Common myeloid progenitor, CD34-positive (primary cell): ENCODE data around the gene MYO1D.

Source experiments
- CTCF ChIA-PET: fragments of 350-600 bp; sonication (Branson Sonifier 250); formaldehyde crosslinking; loops from one replicate; lab custom pipeline; 2021; ENCODE audit warnings: antibody characterized with exemption; lab: Charles Lee
- POLR2A ChIA-PET: fragments of 350-600 bp; sonication (Branson Sonifier 250); formaldehyde crosslinking; loops from one replicate; lab custom pipeline; 2021; ENCODE audit warnings: antibody characterized with exemption; lab: Charles Lee
- DNase-seq, 3 donors: peaks; one replicate each; pipeline versions ENCODE4 v3.0.0 to v3.0.0-alpha.2; 2013
- H3K27ac ChIP-seq, 2 experiments: 1 replicate in 1 of 2; 2 replicates in 1 of 2; pipeline ENCODE4 v1.7.0; 2013; ENCODE audit warnings: inconsistent platforms in 2 of 2, low read length in 2 of 2, mild to moderate bottlenecking in 2 of 2, low read depth in 1 of 2, moderate library complexity in 1 of 2; ENCODE audit not compliant: severe bottlenecking in 2 of 2, insufficient read depth in 1 of 2, poor library complexity in 1 of 2
- H3K27me3 ChIP-seq, 5 experiments: replicated peaks in 2 of 5; 1 replicate in 3 of 5; 2 replicates in 2 of 5; pipeline versions ENCODE4 v1.6.1 to v1.7.0; 2013; ENCODE audit warnings: low read length in 4 of 5, mild to moderate bottlenecking in 2 of 5, moderate library complexity in 2 of 5, inconsistent platforms in 1 of 5; ENCODE audit not compliant: insufficient read depth in 5 of 5, control insufficient read depth in 4 of 5
- H3K36me3 ChIP-seq, 4 experiments: 1 replicate in 2 of 4; 2 replicates in 2 of 4; pipeline versions ENCODE4 v1.6.1 to v1.7.0; 2013; ENCODE audit warnings: low read length in 3 of 4, control low read depth in 1 of 4, mild to moderate bottlenecking in 1 of 4; ENCODE audit not compliant: control insufficient read depth in 4 of 4, insufficient read depth in 4 of 4
- H3K4me1 ChIP-seq, 4 experiments: 1 replicate in 3 of 4; 2 replicates in 1 of 4; pipeline versions ENCODE4 v1.6.1 to v1.7.1; 2013; ENCODE audit warnings: low read length in 3 of 4, mild to moderate bottlenecking in 3 of 4, control low read depth in 1 of 4, inconsistent platforms in 1 of 4, moderate library complexity in 1 of 4; ENCODE audit not compliant: control insufficient read depth in 4 of 4, insufficient read depth in 4 of 4; ENCODE audit errors: control extremely low read depth in 1 of 4
- H3K4me3 ChIP-seq, 7 experiments: 1 replicate in 4 of 7; 2 replicates in 3 of 7; pipeline versions ENCODE4 v1.5.1 to v1.7.0; 2013; ENCODE audit warnings: mild to moderate bottlenecking in 7 of 7, low read length in 6 of 7, moderate library complexity in 6 of 7, inconsistent platforms in 2 of 7, low read depth in 2 of 7, control low read depth in 1 of 7; ENCODE audit not compliant: insufficient read depth in 4 of 7, control insufficient read depth in 1 of 7; ENCODE audit errors: extremely low read depth in 1 of 7
- H3K9me3 ChIP-seq, 5 experiments: 1 replicate in 4 of 5; 2 replicates in 1 of 5; pipeline versions ENCODE4 v1.6.1 to v1.7.1; 2013; ENCODE audit warnings: low read length in 4 of 5, mild to moderate bottlenecking in 2 of 5, inconsistent platforms in 1 of 5, low read depth in 1 of 5, moderate library complexity in 1 of 5; ENCODE audit not compliant: control insufficient read depth in 4 of 5, insufficient read depth in 2 of 5; ENCODE audit errors: control extremely low read depth in 1 of 5
- WGBS: methylation state at CpG from one replicate; pipeline ENCODE4 v1.1.5; 2013; ENCODE audit not compliant: insufficient coverage; 5-methylcytosine and 5-hydroxymethylcytosine counted together

Gene MYO1D

GRCh38 chr17:32568705-32569104 lies 308.2 kb downstream of the MYO1D start:
- CTCF ChIA-PET: no interaction called here
- 100% methylated on average over 2 of the region's 4 CpGs for WGBS
- Histone ChIP-seq H3K9me3 (no peaks in the 10 kb centered on the region), H3K36me3 (no peaks in the 10 kb centered on the region), H3K4me3 (no peak overlapping the region), H3K27me3 (no peaks in the 10 kb centered on the region), H3K4me1 (peaks cover 0 to 10% (median 1%) of the 10 kb centered on the region in 4 experiments), H3K27ac (no peak overlapping the region)
- DNase-seq: no peak
- POLR2A ChIA-PET: no interaction called here

- H3K9me3 ChIP-seq: no peaks in the 10 kb centered on the region
- CTCF ChIA-PET: no interaction called here
- H3K36me3 ChIP-seq: no peaks in the 10 kb centered on the region
- H3K27ac ChIP-seq: no peak overlapping the region
- no peak for DNase-seq
- no peak overlapping the region for H3K4me3 ChIP-seq
- H3K27me3 ChIP-seq: no peaks in the 10 kb centered on the region
- peaks cover 0 to 10% (median 1%) of the 10 kb centered on the region in 4 experiments for H3K4me1 ChIP-seq
- POLR2A ChIA-PET: no interaction called here
- WGBS: 100% methylated on average over 4 of the region's 4 CpGs
Observed at GRCh38 chr17:32567511-32567910, 309.4 kb downstream of the MYO1D start.

GRCh38 chr17:32567086-32567485 lies 309.8 kb downstream of the MYO1D start:
- DNase-seq: no peak
- ChIA-PET CTCF (no interaction called here), POLR2A (no interaction called here)
- Histone ChIP-seq H3K4me1 (peaks cover 0 to 10% (median 1%) of the 10 kb centered on the region in 4 experiments), H3K27ac (no peak overlapping the region), H3K9me3 (no peaks in the 10 kb centered on the region), H3K4me3 (no peak overlapping the region), H3K36me3 (no peaks in the 10 kb centered on the region), H3K27me3 (no peaks in the 10 kb centered on the region)
- 100% methylated on average over 3 of the region's 4 CpGs for WGBS

- Histone ChIP-seq H3K27me3 (no peaks in the 10 kb centered on the region), H3K4me3 (no peak overlapping the region), H3K4me1 (peaks cover 0 to 10% (median 1%) of the 10 kb centered on the region in 4 experiments), H3K9me3 (no peaks in the 10 kb centered on the region), H3K36me3 (no peaks in the 10 kb centered on the region), H3K27ac (no peak overlapping the region)
- DNase-seq: no peak
- WGBS: 95% methylated on average over 5 of the region's 5 CpGs
- CTCF ChIA-PET: no interaction called here
- POLR2A ChIA-PET: no interaction called here
Observed at GRCh38 chr17:32566303-32566702, 310.6 kb downstream of the MYO1D start.

- no peak overlapping the region for H3K4me3 ChIP-seq
- no peaks in the 10 kb centered on the region for H3K9me3 ChIP-seq
- no peak overlapping the region for H3K27ac ChIP-seq
- no peaks in the 10 kb centered on the region for H3K36me3 ChIP-seq
- WGBS: 89% methylated on average over 3 of the region's 3 CpGs
- H3K27me3 ChIP-seq: no peaks in the 10 kb centered on the region
- DNase-seq: no peak
- ChIA-PET POLR2A (no interaction called here), CTCF (interaction anchor here (0.6 kb wide), 1 partner anchor 11 kb away, joined by 4 read pairs; no protein-coding TSS in a partner anchor)
- H3K4me1 ChIP-seq: peaks cover 0 to 10% (median 1%) of the 10 kb centered on the region in 4 experiments
Observed at GRCh38 chr17:32565401-32565800, 311.5 kb downstream of the MYO1D start.

- ChIA-PET CTCF (no interaction called here), POLR2A (no interaction called here)
- no peak for DNase-seq
- H3K27ac ChIP-seq: no peak overlapping the region
- H3K9me3 ChIP-seq: no peaks in the 10 kb centered on the region
- H3K36me3 ChIP-seq: no peaks in the 10 kb centered on the region
- H3K4me3 ChIP-seq: no peak overlapping the region
- H3K27me3 ChIP-seq: no peaks in the 10 kb centered on the region
- H3K4me1 ChIP-seq: peaks cover 0 to 3% (median 0%) of the 10 kb centered on the region in 4 experiments
- 100% methylated on average over 1 of the region's 3 CpGs for WGBS
Observed at GRCh38 chr17:32564325-32564724, 312.6 kb downstream of the MYO1D start.

- no peak overlapping the region for H3K27ac ChIP-seq
- CTCF ChIA-PET: no interaction called here
- POLR2A ChIA-PET: no interaction called here
Observed at GRCh38 chr17:32563583-32563982, 313.3 kb downstream of the MYO1D start.

More at GRCh38 chr17:32563583-32563982, 313.3 kb downstream of the MYO1D start:
- no peaks in the 10 kb centered on the region for H3K9me3 ChIP-seq
- WGBS: 100% methylated on average over 2 of the region's 6 CpGs
- H3K4me3 ChIP-seq: no peak overlapping the region
- no peaks in the 10 kb centered on the region for H3K36me3 ChIP-seq
- H3K27me3 ChIP-seq: no peaks in the 10 kb centered on the region
- no peaks in the 10 kb centered on the region for H3K4me1 ChIP-seq
- peak in 1 of 3 donors; percentile 12 for DNase-seq
